Type B pancreatic cell (in vitro differentiated cells): ENCODE data around the gene PVR. TPM values are rescaled to one million over a fixed set of nuclear protein-coding genes. Genes with fewer than 3 reads are reported as not detected.
"Not testable (repeated sequence)": the region's sequence is repeated elsewhere in the genome, so short reads cannot be mapped to it uniquely, and the experiment has no call there.

Experiments
- DNase-seq: peaks from one replicate; pipeline ENCODE4 v3.0.0; 2021; ENCODE audit warnings: mixed read lengths; ENCODE audit not compliant: unreplicated experiment; ENCODE audit errors: extremely low spot score
- H3K27ac Mint-ChIP-seq: 2 replicates; pipeline ENCODE4 v1.8.0; 2021; ENCODE audit warnings: mild to moderate bottlenecking, mixed read lengths
- H3K27me3 Mint-ChIP-seq: 2 replicates; pipeline ENCODE4 v1.8.0; 2021; ENCODE audit warnings: mixed read lengths
- H3K36me3 Mint-ChIP-seq: 2 replicates; pipeline ENCODE4 v1.8.0; 2021; ENCODE audit warnings: mixed read lengths
- H3K4me1 Mint-ChIP-seq: one replicate; pipeline ENCODE4 v1.8.0; 2021; ENCODE audit warnings: mixed read lengths; ENCODE audit not compliant: unreplicated experiment
- H3K4me3 Mint-ChIP-seq: 2 replicates; pipeline ENCODE4 v1.8.0; 2021; ENCODE audit warnings: mild to moderate bottlenecking, mixed read lengths
- H3K9me3 Mint-ChIP-seq: 2 replicates; pipeline ENCODE4 v1.8.0; 2021; ENCODE audit warnings: mixed read lengths
- CTCF ChIP-seq: fragments of 200-600 bp; sonication (generic); conservative IDR thresholded peaks from 2 replicates; pipeline ENCODE4 v1.5.0; 2021; ENCODE audit warnings: antibody characterized with exemption, mild to moderate bottlenecking
- total RNA-seq: library from RNA; stranded (reverse); gene quantifications from 2 replicates; pipeline ENCODE4 v1.2.1, GENCODE V29; 2021; ENCODE audit warnings: low replicate concordance

PVR gene
- total RNA-seq, 1 donor from 2014 or later: 29.7 TPM

- Mint-ChIP-seq H3K9me3 (peaks cover 1% of the 10 kb centered on the region), H3K4me3 (no peak overlapping the region), H3K4me1 (no peaks in the 10 kb centered on the region), H3K36me3 (no peaks in the 10 kb centered on the region), H3K27ac (no peak overlapping the region), H3K27me3 (peaks cover 6% of the 10 kb centered on the region)
- no peak for TF ChIP-seq CTCF
- DNase-seq: no peak
Observed at GRCh38 chr19:44620667-44621066, 23.0 kb upstream of the PVR start.

- no peak overlapping the region for H3K27ac Mint-ChIP-seq
Observed at GRCh38 chr19:44621367-44621766, 22.3 kb upstream of the PVR start.

DNA sequence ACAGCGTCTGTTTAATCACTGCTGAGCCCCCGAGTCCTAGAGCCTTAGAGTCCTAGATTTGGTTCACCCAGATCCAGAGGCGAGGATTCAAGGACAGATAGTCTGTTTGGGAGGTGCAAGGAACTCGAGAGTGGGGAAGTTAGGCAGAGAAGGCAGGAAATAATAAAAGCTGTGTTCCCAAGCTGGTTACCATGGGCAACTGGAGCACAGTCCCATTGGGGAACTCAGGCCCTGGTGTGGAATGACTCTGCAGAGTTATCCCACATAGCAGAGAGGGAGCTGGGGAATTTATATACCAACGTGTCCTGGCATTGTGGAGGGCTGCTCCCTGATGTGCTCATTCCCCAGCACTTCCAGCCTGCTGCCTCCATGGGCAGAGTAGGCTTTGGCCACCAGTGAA lies 20.6 kb upstream of the PVR start:
- Mint-ChIP-seq H3K4me3 (no peak overlapping the region), H3K9me3 (peaks cover 4% of the 10 kb centered on the region), H3K27ac (no peak overlapping the region), H3K27me3 (peaks cover 12% of the 10 kb centered on the region), H3K4me1 (no peaks in the 10 kb centered on the region), H3K36me3 (no peaks in the 10 kb centered on the region)
- DNase-seq: no peak
- no peak for TF ChIP-seq CTCF

More at GRCh38 chr19:44621367-44621766, 22.3 kb upstream of the PVR start:
- no peak for TF ChIP-seq CTCF
- Mint-ChIP-seq H3K4me3 (no peak overlapping the region), H3K36me3 (no peaks in the 10 kb centered on the region), H3K27me3 (peaks cover 12% of the 10 kb centered on the region), H3K9me3 (peaks cover 4% of the 10 kb centered on the region), H3K4me1 (no peaks in the 10 kb centered on the region)
- no peak for DNase-seq

- Mint-ChIP-seq H3K4me1 (no peaks in the 10 kb centered on the region), H3K9me3 (peaks cover 4% of the 10 kb centered on the region), H3K4me3 (no peak overlapping the region), H3K27ac (no peak overlapping the region), H3K27me3 (peaks cover 12% of the 10 kb centered on the region), H3K36me3 (no peaks in the 10 kb centered on the region)
- no peak for TF ChIP-seq CTCF
- no peak for DNase-seq
Observed at GRCh38 chr19:44623626-44624025, 20.1 kb upstream of the PVR start.

DNA sequence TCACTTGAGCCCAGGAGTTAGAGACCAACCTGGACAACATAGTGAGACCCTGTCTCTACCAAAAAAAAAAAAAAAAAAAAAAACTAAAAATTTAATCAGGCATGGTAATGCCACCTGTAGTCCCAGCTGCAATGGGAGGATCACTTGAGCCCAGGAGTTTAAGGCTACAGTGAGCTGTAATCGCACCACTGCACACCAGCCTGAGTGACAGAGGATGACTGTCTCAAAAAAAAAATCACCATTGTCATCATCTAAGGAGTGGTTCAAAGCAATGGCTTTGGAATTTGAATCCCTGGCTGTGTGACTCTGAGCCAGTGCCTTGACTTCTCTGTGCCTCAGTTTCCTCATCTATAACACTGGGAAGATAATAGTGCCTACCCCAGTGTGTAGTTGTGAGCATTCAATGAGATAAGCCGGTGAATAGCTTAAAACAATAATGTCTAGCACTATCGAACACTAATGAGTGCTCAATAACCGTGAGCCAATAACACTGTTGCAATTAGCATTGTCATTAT lies 18.8 kb upstream of the PVR start:
- peaks cover 4% of the 10 kb centered on the region for H3K9me3 Mint-ChIP-seq

GRCh38 chr19:44625637-44626036 lies 18.1 kb upstream of the PVR start:
- H3K27me3 Mint-ChIP-seq: peaks cover 12% of the 10 kb centered on the region
- not testable (repeated sequence) for H3K36me3 Mint-ChIP-seq, H3K4me1 Mint-ChIP-seq, H3K4me3 Mint-ChIP-seq, DNase-seq, H3K27ac Mint-ChIP-seq, H3K9me3 Mint-ChIP-seq

More for the DNA sequence above, 18.8 kb upstream of the PVR start:
- no peaks in the 10 kb centered on the region for H3K36me3 Mint-ChIP-seq
- no peak for DNase-seq
- H3K27ac Mint-ChIP-seq: no peak overlapping the region
- no peaks in the 10 kb centered on the region for H3K4me1 Mint-ChIP-seq
- TF ChIP-seq CTCF: no peak
- no peak overlapping the region for H3K4me3 Mint-ChIP-seq
- peaks cover 12% of the 10 kb centered on the region for H3K27me3 Mint-ChIP-seq
